ENCODE results near the gene NOL3. TPM values are rescaled to one million over a fixed set of nuclear protein-coding genes. Genes with fewer than 3 reads are reported as not detected.
A peak's percentile ranks its signal among the peaks of the same experiment; 100 is the strongest.

Gene NOL3
- total and polyA plus RNA-seq, 2 of the 13 experiments (the other 11 are each of a cell fraction or from before 2014, with no cell fraction given), result 5.7 to 20.5 TPM

DNA sequence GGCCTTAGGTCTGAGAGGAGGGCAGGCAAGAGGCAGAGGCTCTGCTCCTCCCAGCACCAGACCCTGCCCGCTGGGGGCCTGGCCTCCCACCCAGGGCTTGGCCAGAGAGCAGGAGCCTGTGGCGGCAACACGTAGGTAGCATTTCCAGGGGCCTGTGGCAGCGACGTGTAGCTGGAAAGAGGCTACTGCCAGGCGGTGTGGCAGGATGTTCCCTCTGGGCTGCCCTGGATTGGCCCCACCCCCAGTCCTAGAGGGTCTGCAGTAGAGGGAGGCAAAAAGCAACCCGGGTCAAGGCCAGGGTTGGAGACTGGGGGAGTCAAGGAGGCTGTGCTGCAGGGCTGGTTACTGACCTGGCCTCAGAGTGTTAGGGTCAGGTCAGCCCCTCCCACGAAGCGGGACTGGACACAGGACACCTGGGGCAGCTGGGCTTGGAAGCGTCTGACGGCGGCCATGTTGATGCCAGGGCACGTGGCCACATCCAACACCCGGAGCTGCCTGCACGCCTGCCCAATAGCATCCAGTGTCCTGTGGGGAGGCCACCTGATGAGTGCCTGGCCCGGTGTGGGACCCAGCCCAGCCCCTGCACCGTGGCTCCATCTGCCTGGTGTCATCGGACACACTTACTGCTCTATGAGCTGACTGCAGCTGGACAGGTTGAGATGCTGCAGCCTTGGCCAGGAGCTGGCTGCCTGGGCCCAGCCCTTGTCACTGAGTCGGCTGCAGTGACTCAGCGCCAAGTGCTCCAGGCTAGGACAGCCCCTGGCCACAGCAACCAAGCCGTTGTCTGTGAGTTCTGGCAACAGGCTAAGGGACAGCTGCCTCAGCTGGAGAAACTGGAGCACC lies 37.1 kb downstream of the NOL3 start (continued):
- TF ChIP-seq ZNF138 (CRISPR knock-in tag; IDR thresholded peaks at IDR 0.05; ENCODE audit: low read depth), result 0 out of 2 replicates have a peak, but pooled peaks have one; percentile 38
- TF ChIP-seq MYC (CRISPR knock-in tag; IDR thresholded peaks at IDR 0.05; ENCODE audit: borderline replicate concordance), result peak; percentile 1; the same call in 1 of the 2 replicates
- TF ChIP-seq POLR2A (IDR thresholded peaks at IDR 0.05; ENCODE audit: insufficient read depth in 1 of 2, low read depth in 2 of 2, low read length in 2 of 2), result peak in 1 of 2 experiments; percentile 49; a peak in 2 of 4 replicates
- TF ChIP-seq, protein P1, sequence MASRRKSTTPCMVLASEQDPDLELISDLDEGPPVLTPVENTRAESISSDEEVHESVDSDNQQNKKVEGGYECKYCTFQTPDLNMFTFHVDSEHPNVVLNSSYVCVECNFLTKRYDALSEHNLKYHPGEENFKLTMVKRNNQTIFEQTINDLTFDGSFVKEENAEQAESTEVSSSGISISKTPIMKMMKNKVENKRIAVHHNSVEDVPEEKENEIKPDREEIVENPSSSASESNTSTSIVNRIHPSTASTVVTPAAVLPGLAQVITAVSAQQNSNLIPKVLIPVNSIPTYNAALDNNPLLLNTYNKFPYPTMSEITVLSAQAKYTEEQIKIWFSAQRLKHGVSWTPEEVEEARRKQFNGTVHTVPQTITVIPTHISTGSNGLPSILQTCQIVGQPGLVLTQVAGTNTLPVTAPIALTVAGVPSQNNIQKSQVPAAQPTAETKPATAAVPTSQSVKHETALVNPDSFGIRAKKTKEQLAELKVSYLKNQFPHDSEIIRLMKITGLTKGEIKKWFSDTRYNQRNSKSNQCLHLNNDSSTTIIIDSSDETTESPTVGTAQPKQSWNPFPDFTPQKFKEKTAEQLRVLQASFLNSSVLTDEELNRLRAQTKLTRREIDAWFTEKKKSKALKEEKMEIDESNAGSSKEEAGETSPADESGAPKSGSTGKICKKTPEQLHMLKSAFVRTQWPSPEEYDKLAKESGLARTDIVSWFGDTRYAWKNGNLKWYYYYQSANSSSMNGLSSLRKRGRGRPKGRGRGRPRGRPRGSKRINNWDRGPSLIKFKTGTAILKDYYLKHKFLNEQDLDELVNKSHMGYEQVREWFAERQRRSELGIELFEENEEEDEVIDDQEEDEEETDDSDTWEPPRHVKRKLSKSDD (CRISPR knock-in tag; IDR thresholded peaks at IDR 0.05; ENCODE audit: low read depth), result no peak
- no peak for TF ChIP-seq KDM3A (CRISPR knock-in tag; IDR thresholded peaks at IDR 0.05; ENCODE audit: low read depth)
- TF ChIP-seq ZKSCAN1 (IDR thresholded peaks at IDR 0.05; ENCODE audit: low read length), result no peak
- TF ChIP-seq YEATS2 (CRISPR knock-in tag; IDR thresholded peaks at IDR 0.05; ENCODE audit: borderline replicate concordance), result no peak
- TF ChIP-seq NFE2L1 (CRISPR knock-in tag; IDR thresholded peaks at IDR 0.05; ENCODE audit: borderline replicate concordance), result 0 out of 2 replicates have a peak, but pooled peaks have one; percentile 26
- 0 out of 2 replicates have a peak, but pooled peaks have one; percentile 28 for TF ChIP-seq HDAC1 (CRISPR knock-in tag; IDR thresholded peaks at IDR 0.05)
- no peak for TF ChIP-seq ZFAT (CRISPR knock-in tag; conservative IDR thresholded peaks at IDR 0.05)
- TF ChIP-seq MLLT10 (CRISPR knock-in tag; IDR thresholded peaks at IDR 0.05), result no peak
- TF ChIP-seq ZNF773 (CRISPR knock-in tag; IDR thresholded peaks at IDR 0.05; ENCODE audit: borderline replicate concordance), result no peak
- TF ChIP-seq, protein P2, sequence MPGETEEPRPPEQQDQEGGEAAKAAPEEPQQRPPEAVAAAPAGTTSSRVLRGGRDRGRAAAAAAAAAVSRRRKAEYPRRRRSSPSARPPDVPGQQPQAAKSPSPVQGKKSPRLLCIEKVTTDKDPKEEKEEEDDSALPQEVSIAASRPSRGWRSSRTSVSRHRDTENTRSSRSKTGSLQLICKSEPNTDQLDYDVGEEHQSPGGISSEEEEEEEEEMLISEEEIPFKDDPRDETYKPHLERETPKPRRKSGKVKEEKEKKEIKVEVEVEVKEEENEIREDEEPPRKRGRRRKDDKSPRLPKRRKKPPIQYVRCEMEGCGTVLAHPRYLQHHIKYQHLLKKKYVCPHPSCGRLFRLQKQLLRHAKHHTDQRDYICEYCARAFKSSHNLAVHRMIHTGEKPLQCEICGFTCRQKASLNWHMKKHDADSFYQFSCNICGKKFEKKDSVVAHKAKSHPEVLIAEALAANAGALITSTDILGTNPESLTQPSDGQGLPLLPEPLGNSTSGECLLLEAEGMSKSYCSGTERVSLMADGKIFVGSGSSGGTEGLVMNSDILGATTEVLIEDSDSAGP (CRISPR knock-in tag; IDR thresholded peaks at IDR 0.05; ENCODE audit: borderline replicate concordance), result no peak; the same call in 1 of the 2 replicates
- TF ChIP-seq, protein P3, sequence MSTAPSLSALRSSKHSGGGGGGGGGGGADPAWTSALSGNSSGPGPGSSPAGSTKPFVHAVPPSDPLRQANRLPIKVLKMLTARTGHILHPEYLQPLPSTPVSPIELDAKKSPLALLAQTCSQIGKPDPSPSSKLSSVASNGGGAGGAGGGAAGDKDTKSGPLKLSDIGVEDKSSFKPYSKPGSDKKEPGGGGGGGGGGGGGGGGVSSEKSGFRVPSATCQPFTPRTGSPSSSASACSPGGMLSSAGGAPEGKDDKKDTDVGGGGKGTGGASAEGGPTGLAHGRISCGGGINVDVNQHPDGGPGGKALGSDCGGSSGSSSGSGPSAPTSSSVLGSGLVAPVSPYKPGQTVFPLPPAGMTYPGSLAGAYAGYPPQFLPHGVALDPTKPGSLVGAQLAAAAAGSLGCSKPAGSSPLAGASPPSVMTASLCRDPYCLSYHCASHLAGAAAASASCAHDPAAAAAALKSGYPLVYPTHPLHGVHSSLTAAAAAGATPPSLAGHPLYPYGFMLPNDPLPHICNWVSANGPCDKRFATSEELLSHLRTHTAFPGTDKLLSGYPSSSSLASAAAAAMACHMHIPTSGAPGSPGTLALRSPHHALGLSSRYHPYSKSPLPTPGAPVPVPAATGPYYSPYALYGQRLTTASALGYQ (CRISPR knock-in tag; IDR thresholded peaks at IDR 0.05), result no peak
- TF ChIP-seq ZNF274 (CRISPR knock-in tag; IDR thresholded peaks at IDR 0.05), result 0 out of 2 replicates have a peak, but pooled peaks have one; percentile 14
- TF ChIP-seq, protein P4, sequence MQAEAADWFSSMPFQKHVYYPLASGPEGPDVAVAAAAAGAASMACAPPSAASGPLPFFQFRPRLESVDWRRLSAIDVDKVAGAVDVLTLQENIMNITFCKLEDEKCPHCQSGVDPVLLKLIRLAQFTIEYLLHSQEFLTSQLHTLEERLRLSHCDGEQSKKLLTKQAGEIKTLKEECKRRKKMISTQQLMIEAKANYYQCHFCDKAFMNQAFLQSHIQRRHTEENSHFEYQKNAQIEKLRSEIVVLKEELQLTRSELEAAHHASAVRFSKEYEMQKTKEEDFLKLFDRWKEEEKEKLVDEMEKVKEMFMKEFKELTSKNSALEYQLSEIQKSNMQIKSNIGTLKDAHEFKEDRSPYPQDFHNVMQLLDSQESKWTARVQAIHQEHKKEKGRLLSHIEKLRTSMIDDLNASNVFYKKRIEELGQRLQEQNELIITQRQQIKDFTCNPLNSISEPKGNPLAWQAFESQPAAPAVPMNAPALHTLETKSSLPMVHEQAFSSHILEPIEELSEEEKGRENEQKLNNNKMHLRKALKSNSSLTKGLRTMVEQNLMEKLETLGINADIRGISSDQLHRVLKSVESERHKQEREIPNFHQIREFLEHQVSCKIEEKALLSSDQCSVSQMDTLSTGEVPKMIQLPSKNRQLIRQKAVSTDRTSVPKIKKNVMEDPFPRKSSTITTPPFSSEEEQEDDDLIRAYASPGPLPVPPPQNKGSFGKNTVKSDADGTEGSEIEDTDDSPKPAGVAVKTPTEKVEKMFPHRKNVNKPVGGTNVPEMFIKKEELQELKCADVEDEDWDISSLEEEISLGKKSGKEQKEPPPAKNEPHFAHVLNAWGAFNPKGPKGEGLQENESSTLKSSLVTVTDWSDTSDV (CRISPR knock-in tag; IDR thresholded peaks at IDR 0.05), result no peak
- no peak for TF ChIP-seq ZBTB42 (CRISPR knock-in tag; IDR thresholded peaks at IDR 0.05)
- TF ChIP-seq TRIM24 (CRISPR knock-in tag; IDR thresholded peaks at IDR 0.05), result no peak
- TF ChIP-seq ZNF24 (IDR thresholded peaks at IDR 0.05), result no peak
- TF ChIP-seq HOXA9 (CRISPR knock-in tag; IDR thresholded peaks at IDR 0.05; ENCODE audit: borderline replicate concordance), result no peak
